Vagina (tissue), 2 donors: ENCODE data around the gene LRMDA. TPM values are rescaled to one million over a fixed set of nuclear protein-coding genes. Genes with fewer than 3 reads are reported as not detected.

ENCODE experiments used
- DNase-seq, 2 donors: peaks; one replicate each; pipeline ENCODE4 v3.0.0-alpha.2; 2017; ENCODE audit errors: extremely low spot score in 2 of 2
- H3K27ac ChIP-seq: fragments of 200-600 bp; sonication (generic); one replicate; pipeline ENCODE4 v1.5.1; 2019
- H3K27me3 ChIP-seq: fragments of 200-600 bp; sonication (generic); one replicate; pipeline ENCODE4 v1.5.1; 2019
- H3K36me3 ChIP-seq, 2 donors: fragments of 200-600 bp; sonication (generic); one replicate each; pipeline ENCODE4 v1.5.1; 2017 to 2019
- H3K4me1 ChIP-seq: fragments of 200-600 bp; sonication (generic); one replicate; pipeline ENCODE4 v1.5.1; 2019
- H3K4me3 ChIP-seq, 2 donors: fragments of 200-600 bp; sonication (generic); 1 replicate in 1 of 2; 2 replicates in 1 of 2; pipeline ENCODE4 v1.5.1; 2016 to 2019
- H3K9me3 ChIP-seq: fragments of 200-600 bp; sonication (generic); one replicate; pipeline ENCODE4 v1.5.1; 2019
- CTCF ChIP-seq, 3 experiments: fragments of 450-650 bp in 2 of 3; fragments of 200-600 bp in 1 of 3; sonication (generic) in 1 of 3; IDR thresholded peaks; one replicate each; pipeline ENCODE4 v1.5.1; 2017 to 2019; ENCODE audit warnings: antibody characterized with exemption in 3 of 3, mild to moderate bottlenecking in 2 of 3, moderate library complexity in 2 of 3
- POLR2A ChIP-seq, 2 donors: fragments of 450-650 bp; IDR thresholded peaks; one replicate each; pipeline ENCODE4 v1.6.1; 2017; ENCODE audit warnings: antibody characterized with exemption in 2 of 2, mild to moderate bottlenecking in 2 of 2, moderate library complexity in 2 of 2
- POLR2AphosphoS5 ChIP-seq, 2 donors: sonication (generic); formaldehyde crosslinking; IDR thresholded peaks; one replicate each; pipeline ENCODE4 v1.9.0; 2017; ENCODE audit warnings: antibody characterized with exemption in 2 of 2, mild to moderate bottlenecking in 2 of 2, low read depth in 1 of 2; ENCODE audit not compliant: insufficient read depth in 1 of 2
- intact Hi-C: fragments of 100-400 bp; cut with DNase I; formaldehyde crosslinking; loops from one replicate; pipeline ENCODE4 v1.15.1; 2023
- total RNA-seq: library from RNA; depleted of rRNA; stranded (reverse); fragments of >200 nt; gene quantifications from one replicate; pipeline ENCODE4 v1.2.3, GENCODE V29; 2016

LRMDA gene
- total RNA-seq, 1 donor from 2014 or later, result 22.6 TPM

DNA sequence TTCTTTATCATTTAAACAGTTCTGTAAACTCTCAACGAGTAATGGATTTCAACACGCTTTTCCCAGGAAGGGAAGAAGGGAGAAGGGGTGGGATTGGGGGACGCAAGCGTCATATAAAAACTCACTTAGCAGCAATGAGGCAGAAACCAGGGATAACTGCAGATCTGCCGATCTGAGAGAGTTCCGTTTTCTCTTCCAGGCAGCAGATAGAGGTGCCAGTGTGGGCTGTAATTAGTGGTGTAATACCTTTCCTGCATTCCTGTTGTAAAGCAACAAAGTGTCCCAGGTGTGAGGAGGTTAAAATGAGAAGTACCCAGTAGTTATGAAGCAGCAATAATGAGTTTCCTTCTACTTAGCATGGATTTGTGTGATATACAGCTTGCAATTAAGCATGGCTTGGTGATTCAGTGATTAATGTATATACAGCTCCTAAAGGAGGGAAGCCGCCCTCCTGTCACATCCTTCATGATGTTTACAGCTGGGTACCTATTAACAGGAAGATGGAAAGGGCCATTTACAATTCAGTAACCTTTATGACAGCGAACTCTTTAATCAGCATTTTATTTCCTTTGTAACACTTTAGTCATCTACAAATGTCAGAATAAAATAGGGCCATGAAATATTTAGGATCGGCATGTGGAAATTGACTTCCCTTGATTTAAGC lies 271.9 kb downstream of the LRMDA start:
- TF ChIP-seq POLR2A (IDR thresholded peaks at IDR 0.05) (no peak), CTCF (IDR thresholded peaks at IDR 0.05) (no peak), POLR2AphosphoS5 (IDR thresholded peaks at IDR 0.05; ENCODE audit: insufficient read depth in 1 of 2, low read depth in 1 of 2) (no peak)
- no peaks in the 10 kb centered on the region for H3K36me3 ChIP-seq
- no peak overlapping the region for H3K27ac ChIP-seq
- H3K9me3 ChIP-seq, result no peaks in the 10 kb centered on the region
- no peaks in the 10 kb centered on the region for H3K27me3 ChIP-seq
- no peak for DNase-seq
- no peaks in the 10 kb centered on the region for H3K4me1 ChIP-seq
- H3K4me3 ChIP-seq, result no peak overlapping the region
- intact Hi-C loops, result no loop called here

DNA sequence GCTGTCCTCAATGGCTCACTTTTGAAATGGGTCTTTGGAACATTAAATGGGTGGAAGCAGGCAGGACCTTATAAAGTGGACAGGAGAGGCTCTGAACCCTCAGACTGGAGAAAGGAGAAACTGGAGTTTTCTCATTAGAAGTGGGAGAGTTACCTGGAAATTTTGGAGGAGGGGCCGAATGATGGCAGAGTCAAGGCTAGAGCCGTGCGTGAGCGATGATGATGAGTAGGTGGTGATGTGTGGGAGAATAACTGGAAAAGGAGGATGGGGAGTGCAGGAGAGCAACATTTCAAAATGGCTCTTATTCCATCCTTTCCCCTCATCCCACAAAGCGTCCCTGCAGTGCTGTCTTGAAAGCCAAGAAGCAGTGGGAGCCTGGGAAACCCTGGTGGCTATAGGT lies 274.0 kb downstream of the LRMDA start:
- Histone ChIP-seq H3K27me3 (no peaks in the 10 kb centered on the region), H3K4me1 (no peaks in the 10 kb centered on the region), H3K4me3 (no peak overlapping the region), H3K9me3 (no peaks in the 10 kb centered on the region), H3K27ac (no peak overlapping the region), H3K36me3 (no peaks in the 10 kb centered on the region)
- no peak for DNase-seq
- intact Hi-C loops, result no loop called here
- TF ChIP-seq CTCF (IDR thresholded peaks at IDR 0.05), result no peak
- TF ChIP-seq POLR2A (IDR thresholded peaks at IDR 0.05), result no peak
- TF ChIP-seq POLR2AphosphoS5 (IDR thresholded peaks at IDR 0.05; ENCODE audit: insufficient read depth in 1 of 2, low read depth in 1 of 2), result no peak

DNA sequence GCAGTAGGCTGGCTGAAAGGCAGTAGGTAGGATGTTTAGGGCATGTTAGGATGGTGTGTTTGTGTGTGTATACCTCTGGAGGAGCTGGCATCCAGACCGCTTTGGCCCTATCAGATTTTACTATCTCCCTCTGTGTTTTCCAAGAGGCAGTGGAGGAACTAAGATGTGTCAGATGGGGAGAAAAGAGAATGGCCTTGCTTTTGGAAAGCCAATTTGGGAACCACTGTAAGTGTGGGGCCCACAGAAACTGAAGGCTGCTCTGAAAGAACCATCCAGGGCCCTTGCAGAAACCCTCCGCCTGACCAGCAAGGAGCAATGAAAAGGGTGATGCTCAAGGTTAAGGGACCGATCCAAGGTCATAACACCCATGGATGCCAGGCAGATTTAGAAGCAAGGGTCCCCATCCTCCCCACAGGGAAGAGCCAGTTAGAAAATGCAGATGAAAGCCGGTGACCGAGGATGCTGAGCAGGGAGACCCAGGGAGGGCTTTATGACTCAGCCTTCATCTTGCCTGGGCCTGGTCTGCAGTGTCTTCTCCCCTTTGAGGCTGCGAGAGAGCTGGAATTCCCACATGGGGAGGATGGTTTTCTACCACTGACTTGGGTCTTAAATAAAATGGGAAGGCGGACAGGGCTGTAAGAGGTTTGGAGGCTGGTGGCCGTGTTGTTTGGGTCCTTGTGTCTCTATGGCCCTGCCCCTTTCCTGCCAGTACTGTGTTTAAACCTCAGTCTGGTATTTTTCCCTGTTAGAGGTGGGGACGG lies 275.8 kb downstream of the LRMDA start:
- H3K4me1 ChIP-seq, result no peaks in the 10 kb centered on the region
- TF ChIP-seq POLR2A (IDR thresholded peaks at IDR 0.05) (no peak), POLR2AphosphoS5 (IDR thresholded peaks at IDR 0.05; ENCODE audit: insufficient read depth in 1 of 2, low read depth in 1 of 2) (no peak), CTCF (IDR thresholded peaks at IDR 0.05) (no peak)
- intact Hi-C loops, result no loop called here
- H3K9me3 ChIP-seq, result no peaks in the 10 kb centered on the region
- H3K27me3 ChIP-seq, result no peaks in the 10 kb centered on the region
- no peak for DNase-seq
- no peak overlapping the region for H3K4me3 ChIP-seq
- H3K27ac ChIP-seq, result no peak overlapping the region
- H3K36me3 ChIP-seq, result no peaks in the 10 kb centered on the region

- no peak for DNase-seq
- Histone ChIP-seq H3K27me3 (no peaks in the 10 kb centered on the region), H3K4me3 (no peak overlapping the region), H3K9me3 (no peaks in the 10 kb centered on the region), H3K36me3 (no peaks in the 10 kb centered on the region), H3K4me1 (no peaks in the 10 kb centered on the region), H3K27ac (no peak overlapping the region)
- no peak for TF ChIP-seq POLR2AphosphoS5 (IDR thresholded peaks at IDR 0.05; ENCODE audit: insufficient read depth in 1 of 2, low read depth in 1 of 2)
- no peak for TF ChIP-seq CTCF (IDR thresholded peaks at IDR 0.05)
- no peak for TF ChIP-seq POLR2A (IDR thresholded peaks at IDR 0.05)
- intact Hi-C loops, result no loop called here
Measured at GRCh38 chr10:75708060-75708459, 276.6 kb downstream of the LRMDA start.

DNA sequence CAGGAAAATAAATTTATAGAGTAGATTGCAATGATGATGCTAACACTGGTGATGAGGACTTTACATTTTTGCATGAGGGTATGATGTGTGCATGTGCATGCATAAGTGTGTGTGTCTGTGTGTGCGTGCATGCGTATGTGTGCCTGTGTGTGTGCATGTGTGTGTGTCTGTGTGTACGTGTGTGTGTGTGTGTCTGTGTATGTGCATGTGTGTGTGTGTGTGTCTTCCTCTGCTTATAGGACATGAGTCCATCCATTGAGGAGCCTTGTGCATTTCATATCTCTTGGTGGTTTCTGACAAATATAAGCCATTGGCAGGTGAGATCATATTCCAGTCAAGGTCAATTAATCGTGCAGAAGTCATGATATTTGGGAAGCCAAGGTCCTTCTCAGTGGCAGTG lies 277.8 kb downstream of the LRMDA start:
- no peaks in the 10 kb centered on the region for H3K27me3 ChIP-seq
- H3K36me3 ChIP-seq, result no peaks in the 10 kb centered on the region
- no peak overlapping the region for H3K4me3 ChIP-seq
- DNase-seq, result no peak
- H3K9me3 ChIP-seq, result no peaks in the 10 kb centered on the region
- H3K4me1 ChIP-seq, result no peaks in the 10 kb centered on the region
- no peak overlapping the region for H3K27ac ChIP-seq
- TF ChIP-seq POLR2A (IDR thresholded peaks at IDR 0.05) (no peak), CTCF (IDR thresholded peaks at IDR 0.05) (no peak), POLR2AphosphoS5 (IDR thresholded peaks at IDR 0.05; ENCODE audit: insufficient read depth in 1 of 2, low read depth in 1 of 2) (no peak)
- intact Hi-C loops, result no loop called here
